Activated CD8-positive, alpha-beta memory T cell treated with anti-CD3 and anti-CD28 coated beads, Interleukin-2, amount 50 U/mL, for 1 hour (primary cell): ENCODE data around the gene DGKE.

ENCODE experiments used
- DNase-seq: peaks from one replicate; pipeline ENCODE4 v3.0.0-alpha.2; 2020; ENCODE audit errors: extremely low read depth

The DGKE gene

DNA sequence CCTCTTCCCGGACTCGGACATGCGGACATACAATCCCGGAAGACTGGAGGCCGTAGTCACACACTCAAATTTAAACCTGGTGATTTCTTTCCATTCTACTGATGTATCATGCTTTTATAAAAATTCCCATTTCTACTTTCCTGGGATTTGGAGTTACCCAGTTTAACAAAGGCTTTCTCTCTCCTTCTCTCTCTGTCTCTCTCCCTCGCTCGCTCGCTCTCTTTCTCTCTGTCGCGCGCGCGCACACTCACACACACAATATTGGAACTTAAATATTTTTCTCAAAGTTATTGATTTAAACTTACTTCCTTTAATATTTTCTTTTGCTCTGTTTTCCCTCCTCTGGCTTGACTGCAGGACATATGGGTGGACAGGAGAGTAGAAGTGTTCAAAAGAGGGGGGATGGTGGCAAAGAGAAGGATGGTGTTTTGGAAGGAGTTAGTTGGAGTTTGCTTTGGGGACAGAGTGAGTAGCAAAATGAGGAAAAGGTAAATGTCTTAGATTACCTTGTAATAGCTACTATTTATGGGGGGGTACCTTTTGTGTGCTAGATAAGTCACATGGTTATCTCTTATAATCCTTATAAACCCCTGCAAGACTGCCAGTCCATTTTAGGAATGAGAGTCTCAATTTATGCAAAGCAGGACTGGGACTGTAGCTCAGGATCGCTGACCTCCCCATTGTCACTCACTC, 80.8 kb downstream of the DGKE start:
- DNase-seq, result no peak

DNA sequence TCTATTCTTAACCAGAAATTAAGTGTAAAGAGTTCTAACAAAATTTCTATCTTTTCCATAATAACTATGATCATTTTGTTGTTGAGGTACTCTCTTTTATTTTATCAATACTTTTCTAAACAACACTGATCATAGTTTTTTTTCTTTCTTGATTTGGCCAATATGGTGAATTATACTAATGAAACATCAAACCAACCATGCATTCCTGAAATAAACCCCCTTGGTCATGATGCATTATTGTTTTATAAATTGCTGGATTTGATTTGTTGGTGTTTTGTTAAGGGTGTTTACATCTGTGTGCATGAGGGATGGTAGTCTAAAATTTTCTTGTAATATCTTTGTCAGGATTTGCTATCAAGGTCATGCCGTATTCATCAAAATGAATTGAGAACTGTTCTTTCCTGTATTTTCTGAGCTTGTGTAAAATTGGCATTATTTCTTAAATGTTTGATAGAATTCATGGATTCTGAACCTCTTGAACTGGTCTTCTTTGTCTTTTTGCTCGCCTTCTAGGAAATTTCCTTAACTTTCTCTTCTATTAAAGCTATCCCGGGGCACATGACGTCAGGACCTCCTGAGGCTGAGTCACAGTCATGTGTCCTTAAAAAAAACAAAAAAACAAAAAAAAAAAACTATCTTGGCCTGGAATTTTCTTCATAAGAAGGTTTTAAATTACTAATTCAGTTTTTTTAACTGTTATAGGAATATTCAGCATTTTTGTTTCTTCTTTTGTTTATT, 83.8 kb downstream of the DGKE start:
- DNase-seq, result no peak

DNA sequence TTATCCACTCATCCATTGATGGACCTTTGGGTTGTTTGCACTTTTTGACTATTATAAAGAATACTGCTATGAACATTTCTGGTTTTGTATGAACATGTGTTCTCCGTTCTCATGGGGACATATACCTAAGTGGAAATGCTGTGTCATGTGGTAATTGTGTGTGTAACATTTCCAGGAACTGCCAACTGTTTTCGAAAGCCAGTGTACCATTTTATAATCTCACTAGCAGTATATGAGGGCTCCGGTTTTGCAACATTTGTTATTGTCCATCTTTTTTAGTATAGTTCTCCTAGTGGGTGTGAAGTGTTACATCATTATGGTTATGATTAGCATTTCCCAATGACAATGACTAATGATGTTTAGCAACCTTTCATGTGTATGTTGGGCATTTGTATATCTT, 85.0 kb downstream of the DGKE start:
- no peak for DNase-seq
